ENCODE data around the gene ATOSA.

DNA sequence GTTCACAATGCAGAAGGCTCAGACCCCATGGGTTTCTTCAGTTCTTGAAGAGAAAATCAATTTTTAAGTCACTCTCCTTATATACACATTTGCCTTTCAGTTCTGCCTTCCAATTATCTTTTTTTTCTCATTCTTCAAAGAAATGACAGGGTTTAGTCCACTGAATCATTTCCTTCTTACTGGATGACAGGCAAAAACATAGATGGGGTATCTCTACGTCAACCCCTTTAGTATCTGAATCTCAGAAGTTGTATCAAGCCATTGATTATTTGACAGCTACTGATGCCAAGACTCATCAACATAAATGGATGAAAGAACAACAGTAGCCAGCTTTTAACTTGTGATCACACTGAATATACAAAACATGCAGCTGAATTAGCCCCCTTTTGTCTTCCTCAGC, 6.5 kb downstream of the ATOSA start:
- no peak for TF ChIP-seq CTCF (IDR thresholded peaks at IDR 0.05)
- no peak for TF ChIP-seq POLR2A (IDR thresholded peaks at IDR 0.05; ENCODE audit: low read depth)
- no peak for TF ChIP-seq POLR2AphosphoS5 (IDR thresholded peaks at IDR 0.05)
